A549 (cell line): Measurements from ENCODE around the gene HPN. TPM values are rescaled to one million over a fixed set of nuclear protein-coding genes. Genes with fewer than 3 reads are reported as not detected.

Experiments used
- ATAC-seq, 2 experiments: fragments of 200-7000 bp in 1 of 2; fragments of >200 bp in 1 of 2; cut with Nextera tagmentation in 1 of 2; cut with Tn5 transposase in 1 of 2; 3 replicates each; pipeline versions ENCODE4 v1.8.0 to v1.9.1; 2018 to 2020; ENCODE audit warnings: mild to moderate bottlenecking in 1 of 2, moderate library complexity in 1 of 2
- CTCF ChIA-PET: fragments of 300-600 bp; sonication (Branson Sonifier 250); formaldehyde crosslinking; extraction: SDS; loops from one replicate; lab custom pipeline; 2021; ENCODE audit warnings: antibody characterized with exemption, inconsistent platforms; lab: Yijun Ruan, JAX
- POLR2A ChIA-PET: fragments of 350-600 bp; formaldehyde crosslinking; extraction: SDS; loops from one replicate; lab custom pipeline; 2021; ENCODE audit warnings: antibody characterized with exemption, inconsistent platforms; lab: Yijun Ruan, JAX
- DNase-seq, 2 experiments: peaks; one replicate each; pipeline versions ENCODE4 v3.0.0 to v3.0.0-alpha.2; 2011 to 2016; ENCODE audit warnings: low read depth in 1 of 2, low spot score in 1 of 2
- FAIRE-seq: peaks from 2 replicates; lab custom pipeline; 2011; peaks lifted over from hg19 to GRCh38; lab: Jason Lieb, UNC
- H3K27ac ChIP-seq, 2 experiments: fragments of >200 bp; sonication (Bioruptor Twin); formaldehyde crosslinking; 3 replicates each; pipeline ENCODE4 v1.5.1; 2016 to 2017
- H3K4me1 ChIP-seq: fragments of >200 bp; sonication (Bioruptor Twin); formaldehyde crosslinking; 3 replicates; pipeline ENCODE4 v1.6.1; 2016
- H3K4me2 ChIP-seq: fragments of >200 bp; sonication (Bioruptor Twin); formaldehyde crosslinking; 3 replicates; pipeline ENCODE4 v1.6.1; 2016
- H3K4me3 ChIP-seq: fragments of >200 bp; sonication (Bioruptor Twin); formaldehyde crosslinking; 3 replicates; pipeline ENCODE4 v1.5.1; 2016
- H3K9me3 ChIP-seq: fragments of >200 bp; sonication (Bioruptor Twin); formaldehyde crosslinking; 3 replicates; pipeline ENCODE4 v1.6.1; 2016
- BCL3 ChIP-seq: fragments of >200 bp; sonication (Bioruptor Twin); formaldehyde crosslinking; IDR thresholded peaks from 3 replicates; pipeline ENCODE4 v1.6.1; 2016
- CBX2 ChIP-seq: fragments of 200-600 bp; sonication (generic); IDR thresholded peaks from 2 replicates; pipeline ENCODE4 v1.6.1; 2016; ENCODE audit warnings: low read depth, mild to moderate bottlenecking, borderline replicate concordance
- ESRRA ChIP-seq: fragments of 150-350 bp; IDR thresholded peaks from 2 replicates; pipeline ENCODE4 v1.6.1; 2014; ENCODE audit warnings: mild to moderate bottlenecking, low read length, borderline replicate concordance
- FOSL2 ChIP-seq, 2 experiments: fragments of 450-650 bp in 1 of 2; fragments of >200 bp in 1 of 2; sonication (Bioruptor Twin) in 1 of 2; formaldehyde crosslinking; IDR thresholded peaks; 2 replicates each; pipeline versions ENCODE4 v1.5.0 to v1.6.1; 2016 to 2020; ENCODE audit warnings: mild to moderate bottlenecking in 1 of 2, moderate library complexity in 1 of 2
- HES2 ChIP-seq: fragments of >200 bp; sonication (Bioruptor Twin); formaldehyde crosslinking; IDR thresholded peaks from 2 replicates; pipeline ENCODE4 v1.6.1; 2016
- HOXB5 ChIP-seq: fragments of 250-450 bp; sonication (Bioruptor Pico); IDR thresholded peaks from 2 replicates; pipeline ENCODE4 v1.5.0; 2020; ENCODE audit warnings: mild to moderate bottlenecking, moderate library complexity
- JUN ChIP-seq, 2 experiments: fragments of >200 bp; sonication (Bioruptor Twin); formaldehyde crosslinking; IDR thresholded peaks; 2 replicates in 1 of 2; 3 replicates in 1 of 2; pipeline ENCODE4 v1.6.1; 2016 to 2017
- KDM1A ChIP-seq: fragments of 200-600 bp; sonication (generic); IDR thresholded peaks from 2 replicates; pipeline ENCODE4 v1.6.1; 2016; ENCODE audit warnings: low read depth, mild to moderate bottlenecking
- NFE2L2 ChIP-seq: fragments of 150-350 bp; conservative IDR thresholded peaks from 2 replicates; pipeline ENCODE4 v1.6.1; 2014; ENCODE audit warnings: low read length
- NPAS2 ChIP-seq: fragments of 250-450 bp; sonication (Bioruptor Pico); IDR thresholded peaks from 2 replicates; pipeline ENCODE4 v1.8.0; 2022; ENCODE audit warnings: mild to moderate bottlenecking, moderate library complexity, borderline replicate concordance
- NR3C1 ChIP-seq: fragments of >200 bp; sonication (Bioruptor Twin); formaldehyde crosslinking; IDR thresholded peaks from 3 replicates; pipeline ENCODE4 v1.6.1; 2017
- RARB ChIP-seq: fragments of 250-450 bp; sonication (Bioruptor Pico); IDR thresholded peaks from 2 replicates; pipeline ENCODE4 v1.8.0; 2021; ENCODE audit warnings: mild to moderate bottlenecking, moderate library complexity
- SMC3 ChIP-seq: fragments of >200 bp; sonication (Bioruptor Twin); formaldehyde crosslinking; IDR thresholded peaks from 3 replicates; pipeline ENCODE4 v1.6.1; 2018; ENCODE audit warnings: inconsistent platforms
- TFCP2L1 ChIP-seq: fragments of 250-450 bp; sonication (Bioruptor Pico); IDR thresholded peaks from 2 replicates; pipeline ENCODE4 v1.5.0; 2021; ENCODE audit warnings: mild to moderate bottlenecking
- ZFP36 ChIP-seq: fragments of 450-650 bp; IDR thresholded peaks from 2 replicates; pipeline ENCODE4 v1.6.1; 2014; ENCODE audit warnings: borderline replicate concordance; ENCODE audit not compliant: partially characterized antibody
- WGBS: methylation state at CpG from one replicate; pipeline ENCODE4 v1.1.6; 2017; ENCODE audit errors: missing lambda C conversion rate; 5-methylcytosine and 5-hydroxymethylcytosine counted together
- polyA plus RNA-seq, 4 experiments: library from polyadenylated mRNA; depleted of rRNA in 3 of 4; stranded (reverse); fragments of >200 nt; fragmentation: RNase III in 1 of 4; extraction: RNeasy Plus Mini Kit Qiagen cat#74134 plus additional on column Dnase treatment in 1 of 4; gene quantifications; 2 replicates in 3 of 4; 3 replicates in 1 of 4; pipeline ENCODE4 v1.2.3, GENCODE V29; 2011 to 2017

HPN gene
- polyA plus RNA-seq, 2 of the 4 experiments (the other 2 are of a cell fraction) = 0.06 to 0.08 TPM

- no peak for DNase-seq
- no peak for ATAC-seq
- no peak for TF ChIP-seq TFCP2L1 (CRISPR knock-in tag)
- no peak for TF ChIP-seq NPAS2 (CRISPR knock-in tag)
- TF ChIP-seq JUN (IDR thresholded peaks at IDR 0.05) = 0 out of 5 replicates have a peak, but pooled peaks of 1 of the 2 experiments have one; percentile 35
- 0 out of 2 replicates have a peak, but pooled peaks have one; percentile 28 for TF ChIP-seq RARB (CRISPR knock-in tag)
- TF ChIP-seq ZFP36 = peak; percentile 92
- TF ChIP-seq ESRRA = 0 out of 2 replicates have a peak, but pooled peaks have one; percentile 15
- TF ChIP-seq FOSL2 (IDR thresholded peaks at IDR 0.05) = no peak
- TF ChIP-seq FOSL2 (CRISPR knock-in tag; IDR thresholded peaks at IDR 0.05) = 0 out of 2 replicates have a peak, but pooled peaks have one; percentile 13
- Histone ChIP-seq H3K4me3 (no peak overlapping the region), H3K4me2 (no peak overlapping the region), H3K4me1 (peaks cover 57% of the 10 kb centered on the region), H3K9me3 (no peaks in the 10 kb centered on the region), H3K27ac (peak overlapping the region; percentile 93 to 94; a peak in 5 of 6 replicates)
- CTCF ChIA-PET = interaction anchor here (1.2 to 61.4 kb wide), 7 partner anchors 2 to 132 kb away, joined by 3 to 1860 read pairs (median 11); partner anchors contain the start of genes GRAMD1A, LGI4, SCN1B and ZNF792
- POLR2A ChIA-PET = interaction anchor here (1.0 to 2.0 kb wide), 2 partner anchors 10 to 12 kb away, joined by 3 to 8 read pairs; partner anchors contain the start of gene GRAMD1A
- WGBS = 94% methylated on average over 36 of the region's 36 CpGs
- FAIRE-seq = no peak
These were observed 31.8 kb upstream of the HPN start for GRCh38 chr19:35009424-35010415.

- TF ChIP-seq BCL3 (peak; percentile 25; the same call in 1 of the 3 replicates), KDM1A (no peak)
- no peak overlapping the region for H3K4me2 ChIP-seq
- H3K27ac ChIP-seq = peak overlapping the region in 1 of 2 experiments; percentile 42; a peak in 3 of 6 replicates
- ChIA-PET POLR2A (interaction anchor here (1.0 to 2.1 kb wide), 2 partner anchors 10 kb away, joined by 3 to 7 read pairs; no protein-coding TSS in a partner anchor), CTCF (interaction anchor here (5.3 to 61.4 kb wide), 3 partner anchors 1 to 33 kb away, joined by 29 to 1860 read pairs (median 1860); partner anchors contain the start of genes GRAMD1A, SCN1B and ZNF792)
- H3K4me1 ChIP-seq = peaks cover 43% of the 10 kb centered on the region
- no peak for ATAC-seq
- H3K4me3 ChIP-seq = no peak overlapping the region
- WGBS = 94% methylated on average over 13 of the region's 13 CpGs
- no peaks in the 10 kb centered on the region for H3K9me3 ChIP-seq
- no peak for FAIRE-seq
- DNase-seq = no peak
These were observed 30.3 kb upstream of the HPN start for GRCh38 chr19:35011091-35011689.

GRCh38 chr19:35011737-35012682, 29.5 kb upstream of the HPN start:
- FAIRE-seq (peak; percentile 56), DNase-seq (no peak), ATAC-seq (no peak)
- Histone ChIP-seq H3K9me3 (no peaks in the 10 kb centered on the region), H3K27ac (peak overlapping the region; percentile 2 to 42; a peak in 4 of 6 replicates), H3K4me2 (no peak overlapping the region), H3K4me3 (no peak overlapping the region), H3K4me1 (peaks cover 38% of the 10 kb centered on the region)
- ChIA-PET POLR2A (interaction anchor here (0.6 to 2.1 kb wide), 2 partner anchors 11 to 40 kb away, joined by 6 to 7 read pairs; no protein-coding TSS in a partner anchor), CTCF (interaction anchor here (0.6 to 61.4 kb wide), 10 partner anchors 0 to 722 kb away, joined by 3 to 1860 read pairs (median 7); partner anchors contain the start of genes GRAMD1A, SCN1B and ZNF792)
- TF ChIP-seq FOSL2 (IDR thresholded peaks at IDR 0.05) = no peak
- no peak for TF ChIP-seq FOSL2 (CRISPR knock-in tag; IDR thresholded peaks at IDR 0.05)
- no peak for TF ChIP-seq HOXB5 (CRISPR knock-in tag)
- TF ChIP-seq BCL3 = no peak
- TF ChIP-seq HES2 = no peak
- TF ChIP-seq CBX2 = no peak
- no peak for TF ChIP-seq NFE2L2
- no peak for TF ChIP-seq NR3C1
- no peak for TF ChIP-seq SMC3
- WGBS = 92% methylated on average over 18 of the region's 18 CpGs
